Skeletal muscle tissue (tissue), 4 donors: ENCODE results near the gene KIF5C. TPM values are rescaled to one million over a fixed set of nuclear protein-coding genes. Genes with fewer than 3 reads are reported as not detected.

Experiments used
- H3K27ac ChIP-seq: one replicate; pipeline ENCODE4 v1.7.0; 2013; ENCODE audit warnings: mild to moderate bottlenecking, low read depth, low read length, inconsistent platforms
- H3K27me3 ChIP-seq, 3 donors: one replicate each; pipeline ENCODE4 v1.7.0; 2013; ENCODE audit warnings: low read length in 3 of 3; ENCODE audit not compliant: control insufficient read depth in 3 of 3, insufficient read depth in 3 of 3
- H3K36me3 ChIP-seq, 3 donors: one replicate each; pipeline ENCODE4 v1.7.0; 2013; ENCODE audit warnings: low read length in 3 of 3; ENCODE audit not compliant: control insufficient read depth in 3 of 3, insufficient read depth in 3 of 3
- H3K4me1 ChIP-seq, 3 donors: one replicate each; pipeline ENCODE4 v1.7.0; 2013; ENCODE audit warnings: low read length in 3 of 3, mild to moderate bottlenecking in 3 of 3; ENCODE audit not compliant: control insufficient read depth in 3 of 3, insufficient read depth in 3 of 3
- H3K4me3 ChIP-seq, 3 donors: one replicate each; pipeline ENCODE4 v1.7.0; 2013; ENCODE audit warnings: low read length in 3 of 3
- H3K9ac ChIP-seq, 3 donors: one replicate each; pipeline ENCODE4 v1.7.0; 2013; ENCODE audit warnings: low read length in 3 of 3, mild to moderate bottlenecking in 3 of 3, moderate library complexity in 2 of 3, low read depth in 1 of 3
- H3K9me3 ChIP-seq, 3 donors: one replicate each; pipeline ENCODE4 v1.7.0; 2013; ENCODE audit warnings: low read length in 3 of 3; ENCODE audit not compliant: control insufficient read depth in 3 of 3
- total RNA-seq: library from RNA; depleted of rRNA; stranded (reverse); fragments of >200 nt; gene quantifications from one replicate; pipeline ENCODE4 v1.2.3, GENCODE V29; 2014
- donor health status: Osteomylitis.

KIF5C gene
- total RNA-seq, 1 donor from 2014 or later = 1.0 TPM

- peaks cover 5 to 21% (median 12%) of the 10 kb centered on the region in 3 donors for H3K27me3 ChIP-seq
- no peaks in the 10 kb centered on the region for H3K36me3 ChIP-seq
- H3K9ac ChIP-seq = no peak overlapping the region
Measured at GRCh38 chr2:148882051-148882450, 7.0 kb downstream of the KIF5C start.

GRCh38 chr2:148885209-148885608, 10.2 kb downstream of the KIF5C start:
- H3K4me3 ChIP-seq = no peak overlapping the region
- H3K27me3 ChIP-seq = peaks cover 18 to 30% (median 20%) of the 10 kb centered on the region in 3 donors
- H3K9ac ChIP-seq = no peak overlapping the region
- H3K4me1 ChIP-seq = peaks cover 0 to 6% (median 3%) of the 10 kb centered on the region in 3 donors
- no peak overlapping the region for H3K27ac ChIP-seq
- no peaks in the 10 kb centered on the region for H3K9me3 ChIP-seq
- no peaks in the 10 kb centered on the region for H3K36me3 ChIP-seq

More at GRCh38 chr2:148882051-148882450, 7.0 kb downstream of the KIF5C start:
- H3K4me1 ChIP-seq = peaks cover 0 to 3% (median 1%) of the 10 kb centered on the region in 3 donors
- no peak overlapping the region for H3K4me3 ChIP-seq
- H3K27ac ChIP-seq = no peak overlapping the region
- no peaks in the 10 kb centered on the region for H3K9me3 ChIP-seq

- peaks cover 18 to 31% (median 23%) of the 10 kb centered on the region in 3 donors for H3K27me3 ChIP-seq
- H3K4me3 ChIP-seq = no peak overlapping the region
Measured at GRCh38 chr2:148885988-148886387, 11.0 kb downstream of the KIF5C start.

GRCh38 chr2:148887350-148888002, 12.4 kb downstream of the KIF5C start:
- Histone ChIP-seq H3K27ac (no peak overlapping the region), H3K4me3 (peak overlapping the region; percentile 32 to 61 (median 41)), H3K4me1 (peaks cover 0 to 6% (median 3%) of the 10 kb centered on the region in 3 donors), H3K9ac (no peak overlapping the region), H3K27me3 (peaks cover 14 to 29% (median 23%) of the 10 kb centered on the region in 3 donors), H3K9me3 (peaks cover 0 to 5% (median 0%) of the 10 kb centered on the region in 3 donors), H3K36me3 (no peaks in the 10 kb centered on the region)

More at GRCh38 chr2:148885988-148886387, 11.0 kb downstream of the KIF5C start:
- H3K9me3 ChIP-seq = no peaks in the 10 kb centered on the region
- H3K36me3 ChIP-seq = no peaks in the 10 kb centered on the region
- H3K4me1 ChIP-seq = peaks cover 0 to 6% (median 3%) of the 10 kb centered on the region in 3 donors
- no peak overlapping the region for H3K27ac ChIP-seq
- no peak overlapping the region for H3K9ac ChIP-seq

- Histone ChIP-seq H3K9me3 (peaks cover 0 to 6% (median 0%) of the 10 kb centered on the region in 3 donors), H3K27me3 (peaks cover 13 to 26% (median 21%) of the 10 kb centered on the region in 3 donors), H3K9ac (no peak overlapping the region), H3K4me3 (peak overlapping the region; percentile 32 to 61 (median 41)), H3K36me3 (no peaks in the 10 kb centered on the region), H3K4me1 (peaks cover 0 to 6% (median 3%) of the 10 kb centered on the region in 3 donors), H3K27ac (no peak overlapping the region)
Measured at GRCh38 chr2:148888003-148888501, 13.0 kb downstream of the KIF5C start.

GRCh38 chr2:148888986-148889385, 14.0 kb downstream of the KIF5C start:
- Histone ChIP-seq H3K9ac (no peak overlapping the region), H3K27ac (no peak overlapping the region), H3K4me3 (no peak overlapping the region), H3K9me3 (peaks cover 0 to 10% (median 0%) of the 10 kb centered on the region in 3 donors), H3K27me3 (peaks cover 13 to 26% (median 21%) of the 10 kb centered on the region in 3 donors), H3K4me1 (peaks cover 0 to 6% (median 3%) of the 10 kb centered on the region in 3 donors), H3K36me3 (no peaks in the 10 kb centered on the region)

- no peak overlapping the region for H3K9ac ChIP-seq
- peaks cover 0 to 10% (median 0%) of the 10 kb centered on the region in 3 donors for H3K9me3 ChIP-seq
- peaks cover 6 to 13% (median 11%) of the 10 kb centered on the region in 3 donors for H3K27me3 ChIP-seq
- H3K36me3 ChIP-seq = no peaks in the 10 kb centered on the region
- no peaks in the 10 kb centered on the region for H3K4me1 ChIP-seq
- H3K27ac ChIP-seq = no peak overlapping the region
- H3K4me3 ChIP-seq = no peak overlapping the region
Measured at GRCh38 chr2:148893906-148894305, 18.9 kb downstream of the KIF5C start.

GRCh38 chr2:148896136-148896535, 21.1 kb downstream of the KIF5C start:
- Histone ChIP-seq H3K36me3 (no peaks in the 10 kb centered on the region), H3K27ac (no peak overlapping the region), H3K4me3 (no peak overlapping the region), H3K9ac (no peak overlapping the region), H3K4me1 (no peaks in the 10 kb centered on the region), H3K9me3 (peaks cover 0 to 10% (median 0%) of the 10 kb centered on the region in 3 donors), H3K27me3 (no peaks in the 10 kb centered on the region)

GRCh38 chr2:148899638-148900318, 24.8 kb downstream of the KIF5C start:
- no peak overlapping the region for H3K4me3 ChIP-seq
- no peak overlapping the region for H3K9ac ChIP-seq
- peaks cover 0 to 4% (median 0%) of the 10 kb centered on the region in 3 donors for H3K27me3 ChIP-seq
- H3K36me3 ChIP-seq = no peaks in the 10 kb centered on the region
- H3K4me1 ChIP-seq = no peaks in the 10 kb centered on the region
- H3K9me3 ChIP-seq = no peaks in the 10 kb centered on the region
- no peak overlapping the region for H3K27ac ChIP-seq
